Activated naive CD4-positive, alpha-beta T cell treated with anti-CD3 and anti-CD28 coated beads, Interleukin-2, amount 10 ng/mL, durations not matched to agents 7 days and 5 days (primary cell): ENCODE results near the gene LCP2.

Experiments
- CTCF ChIA-PET: fragments of 350-600 bp; sonication (Branson Sonifier 250); formaldehyde crosslinking; loops from one replicate; lab custom pipeline; 2021; ENCODE audit warnings: antibody characterized with exemption; lab: Charles Lee
- DNase-seq: peaks from one replicate; pipeline ENCODE4 v3.0.0-alpha.2; 2020
- H3K27ac Mint-ChIP-seq: one replicate; pipeline ENCODE4 v1.8.0; 2021; ENCODE audit warnings: mild to moderate bottlenecking, moderate library complexity, mixed read lengths
- H3K27me3 Mint-ChIP-seq: one replicate; pipeline ENCODE4 v1.8.0; 2021; ENCODE audit warnings: mild to moderate bottlenecking, mixed read lengths
- H3K36me3 Mint-ChIP-seq: one replicate; pipeline ENCODE4 v1.8.0; 2021; ENCODE audit warnings: mixed read lengths
- H3K4me1 Mint-ChIP-seq: one replicate; pipeline ENCODE4 v1.8.0; 2021; ENCODE audit warnings: mixed read lengths
- H3K4me3 Mint-ChIP-seq: one replicate; pipeline ENCODE4 v1.8.0; 2021; ENCODE audit warnings: mild to moderate bottlenecking, moderate library complexity, mixed read lengths
- H3K9me3 Mint-ChIP-seq: one replicate; pipeline ENCODE4 v1.8.0; 2021; ENCODE audit warnings: mixed read lengths

The LCP2 gene

DNA sequence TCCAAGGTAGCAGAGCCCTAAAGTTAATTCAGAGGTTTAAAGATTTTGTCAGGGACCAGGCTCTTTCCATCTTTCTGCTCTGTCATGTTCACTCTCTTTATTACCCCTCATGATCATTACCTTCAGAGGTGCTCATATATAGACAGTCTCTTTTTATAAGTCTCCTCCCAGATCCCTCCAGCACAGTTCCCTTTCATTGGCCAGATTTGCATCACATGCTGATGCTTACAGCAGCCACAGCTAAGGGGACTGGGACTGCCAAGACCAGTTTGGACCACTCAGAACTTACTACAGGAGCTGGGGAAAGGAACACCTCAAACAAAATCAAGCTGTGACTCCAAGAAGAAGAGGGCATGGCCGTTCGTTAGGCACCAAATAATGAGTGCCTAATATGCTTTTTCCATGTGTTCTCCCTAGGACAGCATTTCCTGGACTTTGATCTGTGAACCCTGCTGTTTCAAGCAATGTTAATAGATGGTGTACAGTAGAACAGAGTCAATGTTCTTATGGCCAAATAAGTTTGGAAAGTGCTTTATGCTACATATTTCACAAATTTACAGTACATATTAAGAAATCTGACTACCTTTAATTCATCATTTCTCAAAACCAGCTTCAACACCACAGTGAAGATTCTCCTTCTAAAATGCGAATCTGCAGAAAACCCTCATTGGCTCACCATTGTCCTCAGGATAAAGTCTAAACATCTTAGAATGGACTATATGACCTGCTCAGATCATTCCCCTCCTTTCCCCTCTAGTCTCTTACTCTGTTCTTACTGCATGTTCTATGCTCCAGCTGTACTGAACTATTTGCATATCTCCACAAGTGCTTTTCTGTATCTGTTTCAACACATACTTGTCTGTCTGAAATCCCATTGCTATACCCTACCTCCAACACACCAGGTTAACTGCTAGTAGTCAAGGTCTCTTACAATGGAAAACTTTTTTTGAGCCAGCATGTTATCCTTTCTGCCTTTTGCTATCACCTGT lies 61.4 kb downstream of the LCP2 start:
- H3K27me3 Mint-ChIP-seq: no peaks in the 10 kb centered on the region
- peaks cover 29% of the 10 kb centered on the region for H3K36me3 Mint-ChIP-seq
- H3K4me3 Mint-ChIP-seq: no peak overlapping the region
- peaks cover 2% of the 10 kb centered on the region for H3K4me1 Mint-ChIP-seq
- CTCF ChIA-PET: interaction anchor here (1.3 to 2.9 kb wide), 4 partner anchors 10 to 103 kb away, joined by 3 to 10 read pairs (median 6); no protein-coding TSS in a partner anchor
- no peak for DNase-seq
- H3K27ac Mint-ChIP-seq: no peak overlapping the region
- no peaks in the 10 kb centered on the region for H3K9me3 Mint-ChIP-seq

- no peak overlapping the region for H3K4me3 Mint-ChIP-seq
- H3K36me3 Mint-ChIP-seq: peaks cover 21% of the 10 kb centered on the region
- no peak for DNase-seq
- no peak overlapping the region for H3K27ac Mint-ChIP-seq
- CTCF ChIA-PET: interaction anchor here (0.9 to 1.7 kb wide), 2 partner anchors 13 to 34 kb away, joined by 4 to 5 read pairs; no protein-coding TSS in a partner anchor
- no peaks in the 10 kb centered on the region for H3K9me3 Mint-ChIP-seq
- H3K27me3 Mint-ChIP-seq: no peaks in the 10 kb centered on the region
- peaks cover 2% of the 10 kb centered on the region for H3K4me1 Mint-ChIP-seq
Observed at GRCh38 chr5:170233358-170233892, 64.2 kb downstream of the LCP2 start.

DNA sequence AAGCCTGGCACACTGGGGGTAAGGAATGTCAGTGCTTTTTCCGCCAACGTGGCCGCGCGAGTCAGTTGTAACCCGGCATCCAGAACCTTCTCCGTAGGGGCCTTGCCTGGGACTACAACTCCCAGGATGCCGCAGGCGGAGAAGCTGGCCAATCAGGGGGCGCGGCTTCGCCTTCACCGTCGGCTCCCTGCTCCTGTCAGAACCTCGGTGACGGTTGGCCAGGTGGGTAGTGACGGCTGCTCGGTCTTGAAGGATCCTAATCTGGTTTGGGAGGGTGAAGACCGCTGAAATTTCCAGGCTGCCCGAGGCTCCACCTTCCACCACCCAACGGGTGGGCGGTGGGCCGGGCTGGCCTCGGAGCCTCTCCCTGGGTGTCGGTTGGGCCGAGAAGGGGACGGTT lies 64.8 kb downstream of the LCP2 start, which contains the start of gene C5orf58:
Gene C5orf58 (plus strand): TSS at position 200 of the 400 bp plus-strand sequence. CDS start 1,992 bp downstream, outside the sequence.
- Mint-ChIP-seq H3K27me3 (no peaks in the 10 kb centered on the region), H3K9me3 (no peaks in the 10 kb centered on the region), H3K36me3 (peaks cover 15% of the 10 kb centered on the region), H3K27ac (no peak within 1 kb of the TSS), H3K4me3 (no peak within 1 kb of the TSS), H3K4me1 (peaks cover under 1% of the 10 kb centered on the region)
- CTCF ChIA-PET: interaction anchor here (10.7 kb wide), 1 partner anchor 107 kb away, joined by 218 read pairs; no protein-coding TSS in a partner anchor
- no peak for DNase-seq

DNA sequence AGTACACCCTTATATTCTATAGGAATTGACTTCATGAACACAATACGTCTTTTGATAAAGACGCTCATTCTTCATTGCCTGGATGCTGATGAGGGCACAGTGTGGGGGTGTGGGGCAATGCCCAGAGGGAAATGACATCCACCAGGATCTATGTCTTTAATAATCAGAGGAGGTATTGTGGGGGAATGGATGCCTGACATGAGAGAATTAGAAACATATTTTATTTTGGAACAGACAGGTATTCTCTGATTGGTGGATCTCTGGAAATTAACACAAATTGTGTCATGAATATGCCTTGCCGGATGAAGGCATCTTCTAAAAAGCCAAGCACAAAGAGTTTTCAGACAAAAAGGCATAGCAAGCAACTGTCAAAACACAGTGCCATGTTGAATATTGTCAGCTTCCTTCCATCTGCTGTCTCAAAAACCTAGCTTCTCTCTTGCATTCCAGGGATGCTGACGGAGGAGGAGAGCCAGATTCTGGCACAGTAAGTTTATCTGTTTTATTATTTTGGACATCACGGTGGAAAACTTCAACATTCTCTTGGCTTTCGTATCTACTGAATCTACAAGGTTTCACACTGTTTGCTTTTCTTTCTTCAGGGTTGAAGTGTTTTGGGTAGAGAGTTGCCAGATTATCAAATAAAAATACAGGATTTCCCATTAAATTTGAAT lies 68.7 kb downstream of the LCP2 start:
- Mint-ChIP-seq H3K27ac (no peak overlapping the region), H3K36me3 (peaks cover 3% of the 10 kb centered on the region), H3K4me1 (peaks cover 4% of the 10 kb centered on the region)

DNA sequence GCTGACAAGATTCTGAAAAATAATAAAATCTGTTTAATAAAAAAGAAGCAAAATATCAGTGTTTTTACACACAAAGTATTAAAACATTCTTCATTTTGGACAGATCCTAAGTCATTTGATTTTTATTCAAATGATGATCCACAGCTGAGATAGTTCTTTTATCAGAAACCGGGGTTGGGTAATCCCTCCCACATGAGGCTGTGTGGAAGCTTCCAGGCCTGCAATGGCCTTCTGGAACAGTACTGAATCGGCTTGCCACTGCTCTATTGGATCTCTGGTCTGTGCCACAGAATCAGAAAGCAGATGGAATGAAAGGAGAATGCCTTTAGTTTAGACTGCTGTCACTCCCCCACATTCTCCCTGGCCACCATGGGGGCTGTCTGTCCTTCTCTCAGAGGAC lies 70.9 kb downstream of the LCP2 start:
- Mint-ChIP-seq H3K4me1 (peaks cover 4% of the 10 kb centered on the region), H3K27me3 (peaks cover 4% of the 10 kb centered on the region), H3K4me3 (no peak overlapping the region), H3K36me3 (peaks cover 3% of the 10 kb centered on the region), H3K9me3 (no peaks in the 10 kb centered on the region), H3K27ac (no peak overlapping the region)
- CTCF ChIA-PET: interaction anchor here (0.7 to 10.7 kb wide), 31 partner anchors 10 to 371 kb away, joined by 3 to 218 read pairs (median 4); no protein-coding TSS in a partner anchor
- no peak for DNase-seq

More for the DNA sequence above, 68.7 kb downstream of the LCP2 start:
- CTCF ChIA-PET: interaction anchor here (0.9 to 10.7 kb wide), 5 partner anchors 37 to 195 kb away, joined by 3 to 218 read pairs (median 40); no protein-coding TSS in a partner anchor
- Mint-ChIP-seq H3K9me3 (no peaks in the 10 kb centered on the region), H3K27me3 (peaks cover 4% of the 10 kb centered on the region), H3K4me3 (no peak overlapping the region)
- no peak for DNase-seq

DNA sequence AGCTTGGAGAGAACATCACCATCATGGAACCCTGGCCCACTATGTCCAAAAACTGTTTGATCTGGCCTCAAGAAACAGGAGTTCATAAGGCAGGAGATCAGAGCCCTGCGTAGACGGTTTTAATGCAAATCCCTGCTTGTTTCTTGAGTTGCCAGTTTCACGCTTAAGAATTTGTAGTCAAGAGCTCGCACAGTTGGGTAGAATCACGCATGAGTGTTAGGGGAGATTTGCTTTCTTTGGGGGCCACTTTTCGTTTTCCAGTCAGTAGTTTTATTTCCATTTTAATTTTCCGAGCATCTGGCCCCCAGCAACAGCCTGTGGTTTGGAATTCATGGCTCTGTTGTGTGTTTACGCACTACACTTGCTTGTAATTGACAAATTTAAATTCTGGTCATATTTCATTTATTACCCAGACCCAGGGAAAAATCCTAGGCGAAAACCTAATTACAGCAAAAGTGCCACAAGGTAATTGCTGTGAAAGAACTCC lies 71.4 kb downstream of the LCP2 start:
- DNase-seq: no peak
- Mint-ChIP-seq H3K36me3 (peaks cover 3% of the 10 kb centered on the region), H3K9me3 (no peaks in the 10 kb centered on the region), H3K4me1 (peaks cover 4% of the 10 kb centered on the region), H3K4me3 (no peak overlapping the region), H3K27me3 (peaks cover 4% of the 10 kb centered on the region), H3K27ac (no peak overlapping the region)
- CTCF ChIA-PET: interaction anchor here (0.7 to 10.7 kb wide), 42 partner anchors 9 to 394 kb away, joined by 3 to 218 read pairs (median 4); no protein-coding TSS in a partner anchor

DNA sequence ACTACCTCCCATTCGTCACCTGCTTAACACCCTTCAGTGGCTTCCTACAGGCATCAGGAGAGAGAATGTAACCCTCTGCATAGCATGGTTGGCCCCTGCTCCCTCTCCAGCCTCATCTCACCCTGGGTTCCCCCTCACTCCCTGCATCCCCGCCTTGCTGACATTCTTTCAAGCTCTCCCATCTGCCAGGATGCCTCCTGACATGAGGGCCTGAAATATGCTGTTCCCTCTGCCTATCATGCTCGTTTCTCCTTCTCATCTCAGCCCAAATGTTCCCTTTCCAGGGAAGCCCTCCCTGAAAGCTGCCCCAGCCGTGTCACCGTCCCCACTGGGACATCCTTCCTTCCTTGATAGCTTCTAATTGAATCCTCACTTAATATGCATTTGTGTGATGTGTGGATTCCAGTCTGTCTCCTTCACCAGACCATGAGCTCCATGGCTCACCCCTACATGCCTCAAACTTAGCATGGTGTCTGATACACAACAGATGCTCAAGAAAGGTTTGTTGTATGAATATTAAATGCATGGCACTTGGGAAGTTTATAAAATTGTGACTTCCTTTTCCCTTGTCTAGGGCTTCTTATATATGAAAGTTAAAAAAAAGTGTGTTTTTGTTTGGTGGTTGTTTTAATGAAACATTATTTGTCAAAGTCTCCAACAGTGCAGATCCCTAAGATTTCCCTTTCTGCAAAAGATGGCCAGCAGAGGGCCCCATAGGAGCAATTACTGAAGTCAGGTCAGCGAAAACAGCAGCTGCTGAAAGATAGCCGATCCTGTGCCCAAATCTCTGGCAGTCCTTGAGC lies 72.0 kb downstream of the LCP2 start:
- peaks cover 3% of the 10 kb centered on the region for H3K36me3 Mint-ChIP-seq
- no peak overlapping the region for H3K4me3 Mint-ChIP-seq
- H3K27me3 Mint-ChIP-seq: peaks cover 4% of the 10 kb centered on the region
- H3K27ac Mint-ChIP-seq: no peak overlapping the region
- H3K9me3 Mint-ChIP-seq: no peaks in the 10 kb centered on the region
- DNase-seq: peak; percentile 87
- peaks cover 4% of the 10 kb centered on the region for H3K4me1 Mint-ChIP-seq
- CTCF ChIA-PET: interaction anchor here (0.7 to 10.7 kb wide), 39 partner anchors 9 to 395 kb away, joined by 3 to 218 read pairs (median 4); no protein-coding TSS in a partner anchor

DNA sequence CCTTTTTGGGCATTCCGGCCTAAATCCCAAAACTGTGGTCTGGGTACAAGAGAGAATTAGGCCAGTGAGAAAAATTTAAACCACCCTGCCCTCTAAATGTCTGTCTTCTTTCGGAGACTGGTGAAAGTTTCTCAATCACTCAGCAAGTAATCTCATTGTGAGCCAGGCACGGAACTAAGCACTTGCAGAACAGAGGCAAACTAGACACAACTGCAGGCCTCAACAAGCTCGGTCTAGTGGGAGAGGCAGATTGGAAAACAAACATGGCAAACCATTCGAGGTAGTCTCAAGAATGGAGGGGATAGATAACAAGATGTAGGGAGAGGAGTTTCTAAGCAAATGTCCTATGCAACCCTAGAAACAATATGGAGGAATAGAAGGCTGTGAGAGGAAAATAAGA lies 73.7 kb downstream of the LCP2 start:
- Mint-ChIP-seq H3K4me3 (no peak overlapping the region), H3K36me3 (peaks cover 3% of the 10 kb centered on the region), H3K4me1 (peaks cover 4% of the 10 kb centered on the region), H3K27ac (no peak overlapping the region), H3K9me3 (no peaks in the 10 kb centered on the region), H3K27me3 (peaks cover 4% of the 10 kb centered on the region)
- CTCF ChIA-PET: interaction anchor here (0.7 to 10.7 kb wide), 7 partner anchors 18 to 202 kb away, joined by 3 to 218 read pairs (median 5); no protein-coding TSS in a partner anchor
- no peak for DNase-seq

DNA sequence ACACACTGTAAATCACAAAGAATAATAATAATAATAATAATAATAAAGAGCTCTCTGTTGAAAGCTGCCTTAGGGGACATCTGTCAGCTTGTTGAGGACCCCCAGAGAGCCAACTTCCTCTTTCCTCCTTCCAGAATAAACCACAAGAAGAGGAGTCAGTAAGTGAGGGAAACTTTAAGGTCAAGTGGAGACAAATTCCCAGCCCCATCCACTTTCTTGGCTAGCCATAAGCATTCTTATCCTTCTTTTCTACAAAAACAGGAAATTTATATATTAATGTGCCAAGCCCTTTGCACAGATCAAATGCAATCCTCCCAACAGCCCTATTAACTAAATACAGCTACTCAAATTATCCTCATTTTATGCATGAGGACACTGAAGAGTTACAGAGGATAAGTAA lies 74.2 kb downstream of the LCP2 start:
- CTCF ChIA-PET: interaction anchor here (1.0 to 10.7 kb wide), 6 partner anchors 45 to 203 kb away, joined by 3 to 218 read pairs (median 5); no protein-coding TSS in a partner anchor
- Mint-ChIP-seq H3K4me3 (no peak overlapping the region), H3K36me3 (peaks cover 3% of the 10 kb centered on the region), H3K9me3 (no peaks in the 10 kb centered on the region), H3K27me3 (peaks cover 4% of the 10 kb centered on the region), H3K4me1 (peaks cover 4% of the 10 kb centered on the region), H3K27ac (no peak overlapping the region)
- no peak for DNase-seq

DNA sequence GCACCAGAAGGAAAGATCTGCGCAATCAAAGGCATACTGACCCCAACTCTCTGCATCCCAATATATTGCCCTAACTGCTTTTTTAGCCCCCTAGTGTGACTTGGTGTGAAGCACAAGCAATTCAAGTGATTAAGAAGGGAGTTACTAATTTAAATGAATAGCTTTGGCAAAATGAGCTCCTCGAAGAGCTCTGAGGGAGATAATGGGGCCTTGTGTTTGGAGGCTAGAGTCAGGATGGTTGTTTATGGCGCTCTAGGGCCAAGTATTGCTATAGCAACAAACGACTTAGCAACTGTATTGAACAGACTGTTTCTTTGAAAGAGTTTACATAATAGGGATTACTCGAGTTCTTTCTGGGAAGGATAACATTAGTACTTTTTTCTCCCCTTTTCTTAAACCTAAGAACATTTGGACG lies 76.2 kb downstream of the LCP2 start:
- no peak overlapping the region for H3K27ac Mint-ChIP-seq
- H3K4me3 Mint-ChIP-seq: no peak overlapping the region
- CTCF ChIA-PET: interaction anchor here (0.9 to 2.0 kb wide), 6 partner anchors 37 to 200 kb away, joined by 3 to 7 read pairs (median 4); no protein-coding TSS in a partner anchor
- no peaks in the 10 kb centered on the region for H3K9me3 Mint-ChIP-seq
- H3K27me3 Mint-ChIP-seq: peaks cover 4% of the 10 kb centered on the region
- H3K4me1 Mint-ChIP-seq: peaks cover 4% of the 10 kb centered on the region
- peaks cover 3% of the 10 kb centered on the region for H3K36me3 Mint-ChIP-seq
- no peak for DNase-seq

DNA sequence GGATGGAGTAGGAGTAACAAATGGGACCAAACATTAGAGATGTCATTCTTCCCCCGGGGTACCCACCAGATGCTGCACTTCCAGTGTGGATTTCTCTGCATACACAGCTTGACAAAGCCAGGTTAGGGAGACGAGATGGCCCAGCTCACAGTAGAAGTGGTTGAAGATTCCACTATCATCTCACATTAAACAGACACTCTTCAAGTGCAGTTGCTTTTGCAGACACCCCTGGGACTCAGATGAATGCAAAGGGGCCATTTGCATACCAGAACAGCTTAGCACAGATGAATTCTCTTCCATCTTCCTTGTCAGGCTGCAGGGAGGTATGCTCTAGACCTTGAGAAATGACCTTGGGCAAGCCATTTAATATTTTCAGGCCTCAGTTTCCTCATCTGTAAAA lies 77.4 kb downstream of the LCP2 start:
- no peaks in the 10 kb centered on the region for H3K36me3 Mint-ChIP-seq
- CTCF ChIA-PET: interaction anchor here (1.1 to 2.1 kb wide), 3 partner anchors 118 to 122 kb away, joined by 3 to 5 read pairs (median 4); no protein-coding TSS in a partner anchor
- H3K9me3 Mint-ChIP-seq: no peaks in the 10 kb centered on the region
- H3K27me3 Mint-ChIP-seq: no peaks in the 10 kb centered on the region
- H3K4me1 Mint-ChIP-seq: no peaks in the 10 kb centered on the region
- H3K4me3 Mint-ChIP-seq: no peak overlapping the region
- H3K27ac Mint-ChIP-seq: no peak overlapping the region
- DNase-seq: no peak

GRCh38 chr5:170219615-170220014 lies 78.0 kb downstream of the LCP2 start:
- H3K27me3 Mint-ChIP-seq: no peaks in the 10 kb centered on the region
- no peaks in the 10 kb centered on the region for H3K36me3 Mint-ChIP-seq
- DNase-seq: no peak
- no peak overlapping the region for H3K4me3 Mint-ChIP-seq
- no peaks in the 10 kb centered on the region for H3K9me3 Mint-ChIP-seq
- no peak overlapping the region for H3K27ac Mint-ChIP-seq
- H3K4me1 Mint-ChIP-seq: no peaks in the 10 kb centered on the region
- CTCF ChIA-PET: interaction anchor here (2.1 kb wide), 1 partner anchor 119 kb away, joined by 5 read pairs; no protein-coding TSS in a partner anchor
